NT2/D1 (cell line): ENCODE data around the gene CYB5R4.
"Not testable (repeated sequence)": the region's sequence is repeated elsewhere in the genome, so short reads cannot be mapped to it uniquely, and the experiment has no call there.

Experiments
- SUZ12 ChIP-seq: IDR thresholded peaks from 2 replicates; pipeline ENCODE4 v1.6.1; 2011; ENCODE audit not compliant: insufficient read length, insufficient read depth; ENCODE audit errors: extremely low read depth
- YY1 ChIP-seq: IDR thresholded peaks from 2 replicates; pipeline ENCODE4 v1.6.1; 2011; ENCODE audit not compliant: insufficient read length, insufficient read depth
- ZNF274 ChIP-seq: IDR thresholded peaks from 2 replicates; pipeline ENCODE4 v1.6.1; 2011; ENCODE audit warnings: mild to moderate bottlenecking, low read depth, low read length

DNA sequence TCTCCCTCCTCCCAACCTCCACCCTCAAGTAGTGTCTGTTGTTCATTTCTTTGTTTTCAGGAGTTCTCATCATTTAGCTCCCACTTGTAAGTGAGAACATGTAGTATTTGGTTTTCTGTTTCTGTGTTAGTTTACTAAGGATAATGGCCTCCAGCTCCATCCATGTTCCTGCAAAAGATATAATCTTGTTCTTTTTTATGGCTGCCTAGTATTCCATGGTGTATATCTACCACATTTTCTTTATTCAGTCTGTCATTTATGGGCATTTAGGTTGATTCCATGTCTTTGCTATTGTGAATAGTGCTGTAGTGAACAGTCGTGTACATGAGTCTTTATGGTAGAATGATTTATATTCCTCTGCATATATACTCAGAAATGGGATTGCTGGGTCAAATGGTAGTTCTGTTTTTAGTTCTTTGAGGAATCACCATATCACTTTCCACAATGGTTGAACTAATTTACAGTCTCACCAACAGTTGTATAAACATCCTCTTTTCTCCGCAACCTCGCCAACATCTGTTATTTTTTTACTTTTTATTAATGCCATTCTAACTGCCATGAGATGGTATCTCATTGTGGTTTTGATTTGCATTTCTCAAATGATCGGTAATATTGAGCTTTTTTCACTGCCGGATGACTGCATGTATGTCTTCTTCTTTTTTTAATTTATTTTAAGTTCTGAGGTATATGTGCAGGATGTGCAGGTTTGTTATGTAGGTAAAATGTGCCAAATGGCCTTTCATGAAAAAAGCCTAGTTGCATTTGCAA is 48.3 kb downstream of the CYB5R4 start:
- TF ChIP-seq ZNF274, SUZ12, YY1: not testable (repeated sequence)
